Activated CD8-positive, alpha-beta memory T cell treated with anti-CD3 and anti-CD28 coated beads, Interleukin-2, amount 50 U/mL, for 24 hours (primary cell): Measurements from ENCODE around the gene SLC12A3.

Source experiments
- DNase-seq: peaks from one replicate; pipeline ENCODE4 v3.0.0-alpha.2; 2020; ENCODE audit errors: extremely low read depth

Gene SLC12A3

GRCh38 chr16:56864960-56865359 is at the start of gene SLC12A3:
Gene SLC12A3, plus strand, starts transcription at chr16:56865207. Its CDS starts 29 bp downstream, at chr16:56865236.
- no peak for DNase-seq

- DNase-seq, result no peak
These were observed 49.3 kb upstream of the SLC12A3 start for GRCh38 chr16:56815721-56816120.

GRCh38 chr16:56817056-56817455 is 48.0 kb upstream of the SLC12A3 start:
- no peak for DNase-seq

GRCh38 chr16:56817938-56818337 is 47.1 kb upstream of the SLC12A3 start:
- no peak for DNase-seq

GRCh38 chr16:56823081-56823733 is 41.8 kb upstream of the SLC12A3 start:
- DNase-seq, result no peak

GRCh38 chr16:56824331-56824730 is 40.7 kb upstream of the SLC12A3 start:
- DNase-seq, result no peak

- DNase-seq, result no peak
These were observed 40.2 kb upstream of the SLC12A3 start for GRCh38 chr16:56824804-56825203.

- no peak for DNase-seq
These were observed 39.2 kb upstream of the SLC12A3 start for GRCh38 chr16:56825826-56826225.

- DNase-seq, result no peak
These were observed 36.4 kb upstream of the SLC12A3 start for GRCh38 chr16:56828647-56829046.

GRCh38 chr16:56830669-56831068 is 34.3 kb upstream of the SLC12A3 start:
- no peak for DNase-seq

GRCh38 chr16:56832768-56833167 is 32.2 kb upstream of the SLC12A3 start:
- no peak for DNase-seq

- no peak for DNase-seq
These were observed 31.6 kb upstream of the SLC12A3 start for GRCh38 chr16:56833243-56833970.

- DNase-seq, result no peak
These were observed 29.7 kb upstream of the SLC12A3 start for GRCh38 chr16:56835320-56835719.

GRCh38 chr16:56836410-56837230 is 28.4 kb upstream of the SLC12A3 start:
- DNase-seq, result no peak

GRCh38 chr16:56838622-56839337 is 26.2 kb upstream of the SLC12A3 start:
- DNase-seq, result no peak

- DNase-seq, result no peak
These were observed 23.8 kb upstream of the SLC12A3 start for GRCh38 chr16:56841233-56841632.

- DNase-seq, result no peak
These were observed 23.3 kb upstream of the SLC12A3 start for GRCh38 chr16:56841659-56842058.

GRCh38 chr16:56842133-56842532 is 22.9 kb upstream of the SLC12A3 start:
- no peak for DNase-seq

GRCh38 chr16:56844056-56844455 is 21.0 kb upstream of the SLC12A3 start:
- DNase-seq, result no peak

GRCh38 chr16:56847173-56847910 is 17.7 kb upstream of the SLC12A3 start:
- no peak for DNase-seq
